ENCODE measurements around the gene CYB561D1. TPM values are rescaled to one million over a fixed set of nuclear protein-coding genes. Genes with fewer than 3 reads are reported as not detected.

The CYB561D1 gene
- total and polyA plus RNA-seq, 2 of the 13 experiments (the other 11 are each of a cell fraction or from before 2014, with no cell fraction given), result 3.9 to 4.1 TPM

- in situ Hi-C loops (cut with HindIII; ENCODE audit: extremely low pct_ligation_motif_present, low pct_unique_long_range_greater_than_20kb), result no loop called here
- FAIRE-seq (no peak), DNase-seq (ENCODE audit: low spot score) (no peak), ATAC-seq (no peak)
- H2AFZ ChIP-seq (ENCODE audit: low read length), result no peak overlapping the region
- POLR2A ChIA-PET, result no interaction called here
- peaks cover 19% of the 10 kb centered on the region for H3K4me1 ChIP-seq (ENCODE audit: insufficient read depth, low read length)
- H4K20me1 ChIP-seq (ENCODE audit: insufficient read depth, low read length), result no peaks in the 10 kb centered on the region
- no peaks in the 10 kb centered on the region for H3K9me3 ChIP-seq (ENCODE audit: low read length)
- H3K79me2 ChIP-seq (ENCODE audit: insufficient read depth, low read length), result no peaks in the 10 kb centered on the region
- CTCF ChIA-PET (ENCODE audit: low intra/inter-chr PET ratio, low total read pairs), result no interaction called here
- no peak overlapping the region for H3K4me2 ChIP-seq (ENCODE audit: low read depth, low read length)
- 0% methylated on average over 2 of the region's 2 CpGs for WGBS (ENCODE audit: low lambda C conversion rate)
- intact Hi-C loops (cut with micrococcal nuclease; ENCODE audit: unreplicated experiment), result no loop called here
- no peak overlapping the region for H3K4me3 ChIP-seq (replicated peaks in 1 of 3; ENCODE audit: insufficient read depth in 1 of 3, low read depth in 2 of 3, low read length in 3 of 3)
- H3K27me3 ChIP-seq (ENCODE audit: control insufficient read depth in 1 of 2, insufficient read depth in 2 of 2, low read length in 2 of 2), result peaks cover 0 to 60% of the 10 kb centered on the region in 2 experiments; a peak in 4 of 5 replicates
- TF ChIP-seq ZFP37 (CRISPR knock-in tag; IDR thresholded peaks at IDR 0.05; ENCODE audit: borderline replicate concordance) (no peak), FOXA3 (CRISPR knock-in tag; IDR thresholded peaks at IDR 0.05) (0 out of 2 replicates have a peak, but pooled peaks have one; percentile 17)
- no peak overlapping the region for H3K9ac ChIP-seq (ENCODE audit: insufficient read depth, low read depth, low read length)
- H3K36me3 ChIP-seq (replicated peaks in 1 of 2; ENCODE audit: control insufficient read depth in 1 of 2, insufficient read depth in 2 of 2, low read length in 2 of 2), result no peaks in the 10 kb centered on the region
- no TSS peak for BruUV-seq (replicated peaks)
- no peak overlapping the region for H3K27ac ChIP-seq (ENCODE audit: extremely low read length, insufficient read depth, low read length)
Measured at GRCh38 chr1:109468903-109469302, 25.0 kb upstream of the CYB561D1 start.

GRCh38 chr1:109470245-109470644 lies 23.6 kb upstream of the CYB561D1 start:
- no TSS peak for BruUV-seq (replicated peaks)
- H4K20me1 ChIP-seq (ENCODE audit: insufficient read depth, low read length), result no peaks in the 10 kb centered on the region
- no peak overlapping the region for H3K4me3 ChIP-seq (replicated peaks in 1 of 3; ENCODE audit: insufficient read depth in 1 of 3, low read depth in 2 of 3, low read length in 3 of 3)
- H3K9ac ChIP-seq (ENCODE audit: insufficient read depth, low read depth, low read length), result no peak overlapping the region
- ATAC-seq, result no peak
- POLR2A ChIA-PET, result no interaction called here
- H3K36me3 ChIP-seq (replicated peaks in 1 of 2; ENCODE audit: control insufficient read depth in 1 of 2, insufficient read depth in 2 of 2, low read length in 2 of 2), result no peaks in the 10 kb centered on the region
- H3K27me3 ChIP-seq (ENCODE audit: control insufficient read depth in 1 of 2, insufficient read depth in 2 of 2, low read length in 2 of 2), result peaks cover 0 to 51% of the 10 kb centered on the region in 2 experiments; a peak in 4 of 5 replicates
- intact Hi-C loops (cut with micrococcal nuclease; ENCODE audit: unreplicated experiment), result no loop called here
- no peak for FAIRE-seq
- H3K4me1 ChIP-seq (ENCODE audit: insufficient read depth, low read length), result peaks cover 11% of the 10 kb centered on the region
- H2AFZ ChIP-seq (ENCODE audit: low read length), result no peak overlapping the region
- in situ Hi-C loops (cut with HindIII; ENCODE audit: extremely low pct_ligation_motif_present, low pct_unique_long_range_greater_than_20kb), result no loop called here
- H3K27ac ChIP-seq (ENCODE audit: extremely low read length, insufficient read depth, low read length), result no peak overlapping the region
- DNase-seq (ENCODE audit: low spot score), result no peak
- 37% methylated on average over 6 of the region's 6 CpGs for WGBS (ENCODE audit: low lambda C conversion rate)
- no peak overlapping the region for H3K4me2 ChIP-seq (ENCODE audit: low read depth, low read length)
- no peaks in the 10 kb centered on the region for H3K79me2 ChIP-seq (ENCODE audit: insufficient read depth, low read length)
- no peaks in the 10 kb centered on the region for H3K9me3 ChIP-seq (ENCODE audit: low read length)
- CTCF ChIA-PET (ENCODE audit: low intra/inter-chr PET ratio, low total read pairs), result no interaction called here
- TF ChIP-seq ZNF18 (CRISPR knock-in tag; IDR thresholded peaks at IDR 0.05; ENCODE audit: insufficient replicate concordance), result no peak
- no peak for TF ChIP-seq ZNF773 (CRISPR knock-in tag; IDR thresholded peaks at IDR 0.05; ENCODE audit: borderline replicate concordance)
- TF ChIP-seq MBNL3 (CRISPR knock-in tag; conservative IDR thresholded peaks at IDR 0.05), result no peak
- no peak for TF ChIP-seq ARID5B (CRISPR knock-in tag; IDR thresholded peaks at IDR 0.05)
- TF ChIP-seq DMAP1 (CRISPR knock-in tag; IDR thresholded peaks at IDR 0.05), result no peak
- no peak for TF ChIP-seq ZNF556 (CRISPR knock-in tag; IDR thresholded peaks at IDR 0.05; ENCODE audit: borderline replicate concordance)
